OCI-LY7 (cell line): ENCODE measurements around the gene MYLK.

ENCODE experiments used
- CTCF ChIP-seq: fragments of 200-600 bp; sonication (generic); conservative IDR thresholded peaks from 2 replicates; pipeline ENCODE4 v1.5.1; 2014; ENCODE audit warnings: mild to moderate bottlenecking, antibody characterized with exemption, low read length, moderate library complexity, mixed read lengths
- EZH2phosphoT487 ChIP-seq: fragments of 200-600 bp; sonication (generic); IDR thresholded peaks from 2 replicates; pipeline ENCODE4 v1.6.1; 2018; ENCODE audit warnings: low read depth, borderline replicate concordance, mild to moderate bottlenecking, mixed run types, antibody characterized with exemption, low read length, moderate library complexity, mixed read lengths

- TF ChIP-seq CTCF (no peak), EZH2phosphoT487 (no peak)
Measured at GRCh38 chr3:123821920-123822319, 62.2 kb downstream of the MYLK start.
